ENCODE measurements around the gene MAP4K4.

DNA sequence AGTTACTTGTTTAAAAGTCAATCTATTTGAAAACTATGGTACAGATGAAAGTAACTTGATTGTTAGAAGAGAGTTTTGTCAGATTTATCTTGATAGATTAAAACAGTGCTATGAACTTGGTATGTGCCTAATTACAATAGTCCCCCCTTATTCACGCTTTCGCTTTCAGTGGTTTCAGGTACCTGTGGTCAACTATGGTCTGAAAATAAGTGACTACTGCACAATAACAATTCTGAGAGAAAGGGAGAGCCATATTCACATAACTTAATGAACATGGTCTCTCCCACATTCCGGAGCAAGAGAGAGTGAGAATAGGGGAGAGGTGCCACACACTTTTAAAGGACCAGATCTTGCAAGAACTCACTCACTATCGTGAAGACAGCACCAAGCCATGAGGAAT is 13.2 kb upstream of the MAP4K4 start:
- no peak for TF ChIP-seq EZH2 (IDR thresholded peaks at IDR 0.05; ENCODE audit: borderline replicate concordance, low read depth, low read length, severe bottlenecking)
- TF ChIP-seq, protein P1, sequence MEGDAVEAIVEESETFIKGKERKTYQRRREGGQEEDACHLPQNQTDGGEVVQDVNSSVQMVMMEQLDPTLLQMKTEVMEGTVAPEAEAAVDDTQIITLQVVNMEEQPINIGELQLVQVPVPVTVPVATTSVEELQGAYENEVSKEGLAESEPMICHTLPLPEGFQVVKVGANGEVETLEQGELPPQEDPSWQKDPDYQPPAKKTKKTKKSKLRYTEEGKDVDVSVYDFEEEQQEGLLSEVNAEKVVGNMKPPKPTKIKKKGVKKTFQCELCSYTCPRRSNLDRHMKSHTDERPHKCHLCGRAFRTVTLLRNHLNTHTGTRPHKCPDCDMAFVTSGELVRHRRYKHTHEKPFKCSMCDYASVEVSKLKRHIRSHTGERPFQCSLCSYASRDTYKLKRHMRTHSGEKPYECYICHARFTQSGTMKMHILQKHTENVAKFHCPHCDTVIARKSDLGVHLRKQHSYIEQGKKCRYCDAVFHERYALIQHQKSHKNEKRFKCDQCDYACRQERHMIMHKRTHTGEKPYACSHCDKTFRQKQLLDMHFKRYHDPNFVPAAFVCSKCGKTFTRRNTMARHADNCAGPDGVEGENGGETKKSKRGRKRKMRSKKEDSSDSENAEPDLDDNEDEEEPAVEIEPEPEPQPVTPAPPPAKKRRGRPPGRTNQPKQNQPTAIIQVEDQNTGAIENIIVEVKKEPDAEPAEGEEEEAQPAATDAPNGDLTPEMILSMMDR (IDR thresholded peaks at IDR 0.05; ENCODE audit: borderline replicate concordance, extremely low read depth, low read length, poor library complexity, severe bottlenecking) = no peak

Data from DND-41 (cell line).